SK-N-SH treated with all-trans-retinoic acid at 6 μM for 48 hours (cell line): Measurements from ENCODE around the gene INSYN2B.

Source experiments
- ARNTL ChIP-seq: fragments of 450-650 bp; formaldehyde crosslinking; IDR thresholded peaks from 2 replicates; pipeline ENCODE4 v1.5.0; 2020; ENCODE audit warnings: low read depth, mild to moderate bottlenecking, moderate library complexity, borderline replicate concordance
- BACH2 ChIP-seq: fragments of 250-450 bp; sonication (Bioruptor Pico); IDR thresholded peaks from 2 replicates; pipeline ENCODE4 v1.9.0; 2021; ENCODE audit warnings: mild to moderate bottlenecking, borderline replicate concordance
- CSDC2 ChIP-seq: fragments of 250-450 bp; sonication (Bioruptor Pico); IDR thresholded peaks from 2 replicates; pipeline ENCODE4 v1.5.0; 2020; ENCODE audit warnings: mild to moderate bottlenecking, moderate library complexity
- ESRRG ChIP-seq: fragments of 250-450 bp; sonication (Bioruptor Pico); IDR thresholded peaks from 2 replicates; pipeline ENCODE4 v1.6.1; 2021; ENCODE audit warnings: mild to moderate bottlenecking
- ISL1 ChIP-seq: fragments of 250-450 bp; sonication (Bioruptor Pico); IDR thresholded peaks from 2 replicates; pipeline ENCODE4 v2.1.2; 2022; ENCODE audit warnings: mild to moderate bottlenecking, moderate library complexity
- TCF4 ChIP-seq: fragments of 250-450 bp; sonication (Bioruptor Pico); IDR thresholded peaks from 2 replicates; pipeline ENCODE4 v1.8.0; 2021; ENCODE audit warnings: mild to moderate bottlenecking, moderate library complexity, borderline replicate concordance
- ZFP3 ChIP-seq: fragments of 250-450 bp; sonication (Bioruptor Pico); IDR thresholded peaks from 2 replicates; pipeline ENCODE4 v1.5.0; 2020; ENCODE audit warnings: mild to moderate bottlenecking, moderate library complexity
- ZNF565 ChIP-seq: fragments of 450-650 bp; formaldehyde crosslinking; conservative IDR thresholded peaks from 2 replicates; pipeline ENCODE4 v1.5.0; 2020; ENCODE audit warnings: low read depth, mild to moderate bottlenecking, moderate library complexity
- TF ChIP-seq, protein P1 (sequence below): fragments of 250-450 bp; sonication (Bioruptor Pico); IDR thresholded peaks from 2 replicates; pipeline ENCODE4 v1.8.0; 2021; ENCODE audit warnings: low read depth, mild to moderate bottlenecking, moderate library complexity, borderline replicate concordance
- TF ChIP-seq, protein P2 (sequence below): fragments of 250-450 bp; sonication (Bioruptor Pico); IDR thresholded peaks from 2 replicates; pipeline ENCODE4 v1.5.1; 2020; ENCODE audit warnings: low read depth, mild to moderate bottlenecking, moderate library complexity
- TF ChIP-seq, protein P3 (sequence below): fragments of 250-450 bp; sonication (Bioruptor Pico); IDR thresholded peaks from 2 replicates; pipeline ENCODE4 v1.5.1; 2021; ENCODE audit warnings: mild to moderate bottlenecking, moderate library complexity
- TF ChIP-seq, protein P4 (sequence below): fragments of 250-450 bp; sonication (Bioruptor Pico); IDR thresholded peaks from 2 replicates; pipeline ENCODE4 v1.8.0; 2020; ENCODE audit warnings: mild to moderate bottlenecking, moderate library complexity, borderline replicate concordance
- TF ChIP-seq, protein P5 (sequence below): fragments of 250-450 bp; sonication (Bioruptor Pico); IDR thresholded peaks from 2 replicates; pipeline ENCODE4 v1.5.0; 2020; ENCODE audit warnings: mild to moderate bottlenecking, moderate library complexity

DNA sequence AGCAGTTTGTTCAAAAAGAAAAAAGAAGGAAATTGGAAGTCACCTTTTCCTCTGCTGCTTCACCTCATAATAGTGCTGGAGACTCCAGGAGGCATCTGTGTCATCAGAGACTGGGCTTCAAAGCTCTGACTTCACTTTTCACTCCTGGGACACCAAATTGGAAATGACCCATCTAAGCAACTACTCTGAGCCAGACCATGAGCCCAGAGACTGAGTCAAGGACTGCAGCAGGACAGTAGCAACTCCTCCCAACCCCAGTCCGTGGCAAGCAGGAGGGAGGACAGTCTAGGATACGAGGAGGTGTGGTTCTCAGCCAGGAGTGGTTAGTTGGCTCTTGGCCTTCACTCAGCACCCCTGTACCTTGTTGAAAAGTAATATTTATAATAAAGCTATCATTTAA is 131.5 kb downstream of the INSYN2B start:
- TF ChIP-seq, protein P1, sequence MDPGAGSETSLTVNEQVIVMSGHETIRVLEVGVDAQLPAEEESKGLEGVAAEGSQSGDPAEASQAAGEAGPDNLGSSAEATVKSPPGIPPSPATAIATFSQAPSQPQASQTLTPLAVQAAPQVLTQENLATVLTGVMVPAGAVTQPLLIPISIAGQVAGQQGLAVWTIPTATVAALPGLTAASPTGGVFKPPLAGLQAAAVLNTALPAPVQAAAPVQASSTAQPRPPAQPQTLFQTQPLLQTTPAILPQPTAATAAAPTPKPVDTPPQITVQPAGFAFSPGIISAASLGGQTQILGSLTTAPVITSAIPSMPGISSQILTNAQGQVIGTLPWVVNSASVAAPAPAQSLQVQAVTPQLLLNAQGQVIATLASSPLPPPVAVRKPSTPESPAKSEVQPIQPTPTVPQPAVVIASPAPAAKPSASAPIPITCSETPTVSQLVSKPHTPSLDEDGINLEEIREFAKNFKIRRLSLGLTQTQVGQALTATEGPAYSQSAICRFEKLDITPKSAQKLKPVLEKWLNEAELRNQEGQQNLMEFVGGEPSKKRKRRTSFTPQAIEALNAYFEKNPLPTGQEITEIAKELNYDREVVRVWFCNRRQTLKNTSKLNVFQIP (CRISPR knock-in tag): no peak
- no peak for TF ChIP-seq ESRRG
- no peak for TF ChIP-seq TCF4
- TF ChIP-seq, protein P2, sequence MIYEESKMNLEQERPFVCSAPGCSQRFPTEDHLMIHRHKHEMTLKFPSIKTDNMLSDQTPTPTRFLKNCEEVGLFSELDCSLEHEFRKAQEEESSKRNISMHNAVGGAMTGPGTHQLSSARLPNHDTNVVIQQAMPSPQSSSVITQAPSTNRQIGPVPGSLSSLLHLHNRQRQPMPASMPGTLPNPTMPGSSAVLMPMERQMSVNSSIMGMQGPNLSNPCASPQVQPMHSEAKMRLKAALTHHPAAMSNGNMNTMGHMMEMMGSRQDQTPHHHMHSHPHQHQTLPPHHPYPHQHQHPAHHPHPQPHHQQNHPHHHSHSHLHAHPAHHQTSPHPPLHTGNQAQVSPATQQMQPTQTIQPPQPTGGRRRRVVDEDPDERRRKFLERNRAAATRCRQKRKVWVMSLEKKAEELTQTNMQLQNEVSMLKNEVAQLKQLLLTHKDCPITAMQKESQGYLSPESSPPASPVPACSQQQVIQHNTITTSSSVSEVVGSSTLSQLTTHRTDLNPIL (CRISPR knock-in tag): no peak
- no peak for TF ChIP-seq ARNTL (CRISPR knock-in tag)
- TF ChIP-seq ISL1 (CRISPR knock-in tag): no peak
- TF ChIP-seq, protein P3, sequence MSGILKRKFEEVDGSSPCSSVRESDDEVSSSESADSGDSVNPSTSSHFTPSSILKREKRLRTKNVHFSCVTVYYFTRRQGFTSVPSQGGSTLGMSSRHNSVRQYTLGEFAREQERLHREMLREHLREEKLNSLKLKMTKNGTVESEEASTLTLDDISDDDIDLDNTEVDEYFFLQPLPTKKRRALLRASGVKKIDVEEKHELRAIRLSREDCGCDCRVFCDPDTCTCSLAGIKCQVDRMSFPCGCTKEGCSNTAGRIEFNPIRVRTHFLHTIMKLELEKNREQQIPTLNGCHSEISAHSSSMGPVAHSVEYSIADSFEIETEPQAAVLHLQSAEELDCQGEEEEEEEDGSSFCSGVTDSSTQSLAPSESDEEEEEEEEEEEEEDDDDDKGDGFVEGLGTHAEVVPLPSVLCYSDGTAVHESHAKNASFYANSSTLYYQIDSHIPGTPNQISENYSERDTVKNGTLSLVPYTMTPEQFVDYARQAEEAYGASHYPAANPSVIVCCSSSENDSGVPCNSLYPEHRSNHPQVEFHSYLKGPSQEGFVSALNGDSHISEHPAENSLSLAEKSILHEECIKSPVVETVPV (CRISPR knock-in tag): no peak
- TF ChIP-seq, protein P4, sequence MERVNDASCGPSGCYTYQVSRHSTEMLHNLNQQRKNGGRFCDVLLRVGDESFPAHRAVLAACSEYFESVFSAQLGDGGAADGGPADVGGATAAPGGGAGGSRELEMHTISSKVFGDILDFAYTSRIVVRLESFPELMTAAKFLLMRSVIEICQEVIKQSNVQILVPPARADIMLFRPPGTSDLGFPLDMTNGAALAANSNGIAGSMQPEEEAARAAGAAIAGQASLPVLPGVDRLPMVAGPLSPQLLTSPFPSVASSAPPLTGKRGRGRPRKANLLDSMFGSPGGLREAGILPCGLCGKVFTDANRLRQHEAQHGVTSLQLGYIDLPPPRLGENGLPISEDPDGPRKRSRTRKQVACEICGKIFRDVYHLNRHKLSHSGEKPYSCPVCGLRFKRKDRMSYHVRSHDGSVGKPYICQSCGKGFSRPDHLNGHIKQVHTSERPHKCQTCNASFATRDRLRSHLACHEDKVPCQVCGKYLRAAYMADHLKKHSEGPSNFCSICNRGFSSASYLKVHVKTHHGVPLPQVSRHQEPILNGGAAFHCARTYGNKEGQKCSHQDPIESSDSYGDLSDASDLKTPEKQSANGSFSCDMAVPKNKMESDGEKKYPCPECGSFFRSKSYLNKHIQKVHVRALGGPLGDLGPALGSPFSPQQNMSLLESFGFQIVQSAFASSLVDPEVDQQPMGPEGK (CRISPR knock-in tag): no peak
- TF ChIP-seq, protein P5, sequence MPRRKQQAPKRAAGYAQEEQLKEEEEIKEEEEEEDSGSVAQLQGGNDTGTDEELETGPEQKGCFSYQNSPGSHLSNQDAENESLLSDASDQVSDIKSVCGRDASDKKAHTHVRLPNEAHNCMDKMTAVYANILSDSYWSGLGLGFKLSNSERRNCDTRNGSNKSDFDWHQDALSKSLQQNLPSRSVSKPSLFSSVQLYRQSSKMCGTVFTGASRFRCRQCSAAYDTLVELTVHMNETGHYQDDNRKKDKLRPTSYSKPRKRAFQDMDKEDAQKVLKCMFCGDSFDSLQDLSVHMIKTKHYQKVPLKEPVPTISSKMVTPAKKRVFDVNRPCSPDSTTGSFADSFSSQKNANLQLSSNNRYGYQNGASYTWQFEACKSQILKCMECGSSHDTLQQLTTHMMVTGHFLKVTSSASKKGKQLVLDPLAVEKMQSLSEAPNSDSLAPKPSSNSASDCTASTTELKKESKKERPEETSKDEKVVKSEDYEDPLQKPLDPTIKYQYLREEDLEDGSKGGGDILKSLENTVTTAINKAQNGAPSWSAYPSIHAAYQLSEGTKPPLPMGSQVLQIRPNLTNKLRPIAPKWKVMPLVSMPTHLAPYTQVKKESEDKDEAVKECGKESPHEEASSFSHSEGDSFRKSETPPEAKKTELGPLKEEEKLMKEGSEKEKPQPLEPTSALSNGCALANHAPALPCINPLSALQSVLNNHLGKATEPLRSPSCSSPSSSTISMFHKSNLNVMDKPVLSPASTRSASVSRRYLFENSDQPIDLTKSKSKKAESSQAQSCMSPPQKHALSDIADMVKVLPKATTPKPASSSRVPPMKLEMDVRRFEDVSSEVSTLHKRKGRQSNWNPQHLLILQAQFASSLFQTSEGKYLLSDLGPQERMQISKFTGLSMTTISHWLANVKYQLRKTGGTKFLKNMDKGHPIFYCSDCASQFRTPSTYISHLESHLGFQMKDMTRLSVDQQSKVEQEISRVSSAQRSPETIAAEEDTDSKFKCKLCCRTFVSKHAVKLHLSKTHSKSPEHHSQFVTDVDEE (CRISPR knock-in tag): no peak
- no peak for TF ChIP-seq BACH2 (CRISPR knock-in tag)
- no peak for TF ChIP-seq ZFP3 (CRISPR knock-in tag)
- no peak for TF ChIP-seq ZNF565 (CRISPR knock-in tag)
- no peak for TF ChIP-seq CSDC2
